ENCODE results near the gene GGA1.

GGA1 gene

GRCh38 chr22:37643225-37643847 lies 34.7 kb downstream of the GGA1 start:
- Mint-ChIP-seq H3K4me3 (no peak overlapping the region), H3K27ac (peak overlapping the region; percentile 91), H3K36me3 (ENCODE audit: low read depth) (peaks cover 15% of the 10 kb centered on the region), H3K27me3 (ENCODE audit: low read depth, poor library complexity) (no peaks in the 10 kb centered on the region), H3K9me3 (no peaks in the 10 kb centered on the region), H3K4me1 (peaks cover 24% of the 10 kb centered on the region)
- DNase-seq, result peak; percentile 95
- TF ChIP-seq, protein P1, sequence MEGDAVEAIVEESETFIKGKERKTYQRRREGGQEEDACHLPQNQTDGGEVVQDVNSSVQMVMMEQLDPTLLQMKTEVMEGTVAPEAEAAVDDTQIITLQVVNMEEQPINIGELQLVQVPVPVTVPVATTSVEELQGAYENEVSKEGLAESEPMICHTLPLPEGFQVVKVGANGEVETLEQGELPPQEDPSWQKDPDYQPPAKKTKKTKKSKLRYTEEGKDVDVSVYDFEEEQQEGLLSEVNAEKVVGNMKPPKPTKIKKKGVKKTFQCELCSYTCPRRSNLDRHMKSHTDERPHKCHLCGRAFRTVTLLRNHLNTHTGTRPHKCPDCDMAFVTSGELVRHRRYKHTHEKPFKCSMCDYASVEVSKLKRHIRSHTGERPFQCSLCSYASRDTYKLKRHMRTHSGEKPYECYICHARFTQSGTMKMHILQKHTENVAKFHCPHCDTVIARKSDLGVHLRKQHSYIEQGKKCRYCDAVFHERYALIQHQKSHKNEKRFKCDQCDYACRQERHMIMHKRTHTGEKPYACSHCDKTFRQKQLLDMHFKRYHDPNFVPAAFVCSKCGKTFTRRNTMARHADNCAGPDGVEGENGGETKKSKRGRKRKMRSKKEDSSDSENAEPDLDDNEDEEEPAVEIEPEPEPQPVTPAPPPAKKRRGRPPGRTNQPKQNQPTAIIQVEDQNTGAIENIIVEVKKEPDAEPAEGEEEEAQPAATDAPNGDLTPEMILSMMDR (IDR thresholded peaks at IDR 0.05), result peak; percentile 91

- H3K4me3 Mint-ChIP-seq, result no peak overlapping the region
- TF ChIP-seq, protein P1 (IDR thresholded peaks at IDR 0.05), result no peak
- no peak for DNase-seq
- peaks cover 34% of the 10 kb centered on the region for H3K36me3 Mint-ChIP-seq (ENCODE audit: low read depth)
- H3K27ac Mint-ChIP-seq, result no peak overlapping the region
- no peaks in the 10 kb centered on the region for H3K9me3 Mint-ChIP-seq
- peaks cover 7% of the 10 kb centered on the region for H3K4me1 Mint-ChIP-seq
- no peaks in the 10 kb centered on the region for H3K27me3 Mint-ChIP-seq (ENCODE audit: low read depth, poor library complexity)
Observed at GRCh38 chr22:37647317-37647716, 38.7 kb downstream of the GGA1 start.

- Mint-ChIP-seq H3K27ac (no peak overlapping the region), H3K36me3 (ENCODE audit: low read depth) (peaks cover 40% of the 10 kb centered on the region), H3K9me3 (no peaks in the 10 kb centered on the region), H3K4me3 (no peak overlapping the region), H3K4me1 (peaks cover 7% of the 10 kb centered on the region), H3K27me3 (ENCODE audit: low read depth, poor library complexity) (no peaks in the 10 kb centered on the region)
- TF ChIP-seq, protein P1 (IDR thresholded peaks at IDR 0.05), result no peak
- DNase-seq, result no peak
Observed at GRCh38 chr22:37647928-37648327, 39.3 kb downstream of the GGA1 start.

GRCh38 chr22:37650463-37651136 lies 42.0 kb downstream of the GGA1 start:
- H3K27me3 Mint-ChIP-seq (ENCODE audit: low read depth, poor library complexity), result no peaks in the 10 kb centered on the region

GRCh38 chr22:37654563-37655251 lies 46.1 kb downstream of the GGA1 start:
- no peak for DNase-seq
- H3K4me3 Mint-ChIP-seq, result no peak overlapping the region

More at GRCh38 chr22:37650463-37651136, 42.0 kb downstream of the GGA1 start:
- Mint-ChIP-seq H3K27ac (no peak overlapping the region), H3K4me3 (no peak overlapping the region), H3K9me3 (no peaks in the 10 kb centered on the region), H3K36me3 (ENCODE audit: low read depth) (peaks cover 35% of the 10 kb centered on the region), H3K4me1 (no peaks in the 10 kb centered on the region)
- DNase-seq, result no peak
- TF ChIP-seq, protein P1 (IDR thresholded peaks at IDR 0.05), result no peak

More at GRCh38 chr22:37654563-37655251, 46.1 kb downstream of the GGA1 start:
- Mint-ChIP-seq H3K27ac (peak overlapping the region; percentile 48), H3K9me3 (no peaks in the 10 kb centered on the region), H3K4me1 (peaks cover 14% of the 10 kb centered on the region), H3K36me3 (ENCODE audit: low read depth) (peaks cover 27% of the 10 kb centered on the region), H3K27me3 (ENCODE audit: low read depth, poor library complexity) (no peaks in the 10 kb centered on the region)
- TF ChIP-seq, protein P1 (IDR thresholded peaks at IDR 0.05), result no peak

All from nephron progenitor cell (in vitro differentiated cells).